T-helper 2 cell (primary cell): ENCODE data around the gene GFOD1.
A peak's percentile ranks its signal among the peaks of the same experiment; 100 is the strongest.
"Not testable (repeated sequence)": the region's sequence is repeated elsewhere in the genome, so short reads cannot be mapped to it uniquely, and the experiment has no call there.

Experiments
- DNase-seq, 5 experiments: peaks; one replicate each; pipeline versions ENCODE4 v3.0.0 to v3.0.0-alpha.2; 2012 to 2022

GFOD1 gene

GRCh38 chr6:13349811-13350506, 137.4 kb downstream of the GFOD1 start:
- DNase-seq = no peak

GRCh38 chr6:13348334-13349113, 138.9 kb downstream of the GFOD1 start:
- DNase-seq = no peak

- DNase-seq = no peak
Measured at GRCh38 chr6:13346245-13346644, 141.2 kb downstream of the GFOD1 start.

GRCh38 chr6:13342414-13343019, 144.9 kb downstream of the GFOD1 start:
- no peak for DNase-seq

GRCh38 chr6:13339863-13340630, 147.4 kb downstream of the GFOD1 start:
- DNase-seq = no peak

GRCh38 chr6:13338038-13338437, 149.4 kb downstream of the GFOD1 start:
- DNase-seq = no peak

- peak; percentile 32 to 73 (median 52) for DNase-seq
Measured at GRCh38 chr6:13336553-13336952, 150.8 kb downstream of the GFOD1 start.

GRCh38 chr6:13334953-13335352, 152.4 kb downstream of the GFOD1 start:
- DNase-seq = no peak

GRCh38 chr6:13332349-13332706, 155.1 kb downstream of the GFOD1 start:
- no peak for DNase-seq

- peak in 1 of 5 experiments; percentile 32 for DNase-seq
Measured at GRCh38 chr6:13331516-13332348, 155.7 kb downstream of the GFOD1 start.

- no peak for DNase-seq
Measured at GRCh38 chr6:13328875-13329183, 158.6 kb downstream of the GFOD1 start.

GRCh38 chr6:13328076-13328874, 159.1 kb downstream of the GFOD1 start, which contains the start of gene TBC1D7:
Gene TBC1D7, minus strand, starts transcription at chr6:13328537. Its CDS starts 1,639 bp downstream, at chr6:13326898.
- peak; percentile 86 to 94 (median 93) for DNase-seq

- DNase-seq = no peak
Measured at GRCh38 chr6:13327691-13328075, 159.7 kb downstream of the GFOD1 start.

GRCh38 chr6:13326031-13326586, 161.3 kb downstream of the GFOD1 start:
- not testable (repeated sequence) for DNase-seq

- DNase-seq = no peak
Measured at GRCh38 chr6:13319891-13320564, 167.4 kb downstream of the GFOD1 start.

GRCh38 chr6:13318821-13319220, 168.6 kb downstream of the GFOD1 start:
- DNase-seq = no peak

GRCh38 chr6:13315896-13316295, 171.5 kb downstream of the GFOD1 start:
- no peak for DNase-seq

- no peak for DNase-seq
Measured at GRCh38 chr6:13314806-13315205, 172.6 kb downstream of the GFOD1 start.

- DNase-seq = no peak
Measured at GRCh38 chr6:13311155-13311554, 176.2 kb downstream of the GFOD1 start.

GRCh38 chr6:13308332-13308731, 179.1 kb downstream of the GFOD1 start:
- no peak for DNase-seq
